NOMO-1 treated with DMSO at 0.1 percent for 48 hours (cell line): ENCODE measurements around the gene C12orf57.
"Not testable (repeated sequence)": the region's sequence is repeated elsewhere in the genome, so short reads cannot be mapped to it uniquely, and the experiment has no call there.

Experiments
- DNase-seq: peaks from one replicate; lab custom pipeline; 2025; ENCODE audit not compliant: unreplicated experiment; lab: John Stamatoyannopoulos, UW

The C12orf57 gene

DNA sequence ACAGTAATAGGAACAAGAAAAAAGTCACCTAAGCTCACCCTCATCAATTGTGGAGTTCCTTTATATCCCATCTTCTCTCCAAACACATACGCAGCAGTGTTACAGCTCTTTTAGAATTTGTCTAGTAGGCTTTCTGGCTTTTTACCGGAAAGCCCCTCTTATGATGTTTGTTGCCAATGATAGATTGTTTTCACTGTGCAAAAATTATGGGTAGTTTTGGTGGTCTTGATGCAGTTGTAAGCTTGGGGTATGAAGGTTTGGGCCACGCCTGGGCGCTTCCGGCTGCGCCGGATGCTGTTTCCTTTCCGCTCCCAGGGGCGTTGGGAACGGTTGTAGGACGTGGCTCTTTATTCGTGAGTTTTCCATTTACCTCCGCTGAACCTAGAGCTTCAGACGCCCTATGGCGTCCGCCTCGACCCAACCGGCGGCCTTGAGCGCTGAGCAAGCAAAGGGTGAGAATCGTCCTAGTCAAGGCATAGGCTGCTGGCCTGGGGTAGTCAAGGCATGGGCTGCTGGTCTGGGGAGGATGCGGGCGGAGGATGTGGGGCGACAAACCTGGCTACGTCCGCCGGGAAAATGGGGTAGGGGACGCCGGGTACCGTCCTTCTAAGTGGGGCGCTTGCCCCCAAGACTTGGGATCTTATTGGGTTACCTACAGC lies at the start of gene C12orf57, which contains the start of gene RNU7-1:
TSS of gene C12orf57 (plus strand) at position 301 of the 659 bp plus-strand sequence. CDS start at position 401, 100 bp downstream.
TSS of gene RNU7-1 (plus strand) at position 95 of the 659 bp plus-strand sequence.
- peak; percentile 92 for DNase-seq

- no peak for DNase-seq
Measured at GRCh38 chr12:6894321-6894720, 49.5 kb upstream of the C12orf57 start.

DNA sequence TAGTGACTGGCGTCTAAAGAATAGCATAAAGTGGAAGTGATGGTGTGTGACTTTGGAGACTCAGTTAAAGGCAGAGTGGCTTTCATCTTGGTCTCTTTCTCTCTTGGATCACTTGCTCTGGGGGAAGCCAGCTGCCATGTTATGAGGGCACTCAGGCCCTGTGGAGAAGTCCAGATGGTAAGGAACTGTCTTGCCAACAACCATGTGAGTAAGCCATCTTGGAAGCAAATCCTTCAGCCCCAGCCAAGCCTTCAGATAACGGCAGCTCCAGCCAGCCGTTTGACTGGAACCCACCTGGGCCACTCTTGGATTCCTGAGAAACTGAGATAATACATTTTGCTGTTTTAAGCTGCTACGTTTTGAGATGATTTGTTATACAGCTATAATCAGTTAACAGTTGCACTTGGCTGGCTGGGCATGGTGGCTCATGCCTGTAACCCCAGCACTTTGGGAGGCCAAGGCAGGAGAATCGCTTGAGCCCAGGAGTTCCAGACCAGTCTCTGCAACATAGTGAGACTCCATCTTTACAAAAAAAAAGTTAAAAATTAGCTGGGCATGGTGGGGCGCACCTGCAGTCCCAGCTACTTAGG lies 46.9 kb upstream of the C12orf57 start:
- DNase-seq: no peak

- DNase-seq: no peak
Measured at GRCh38 chr12:6899427-6899826, 44.4 kb upstream of the C12orf57 start.

DNA sequence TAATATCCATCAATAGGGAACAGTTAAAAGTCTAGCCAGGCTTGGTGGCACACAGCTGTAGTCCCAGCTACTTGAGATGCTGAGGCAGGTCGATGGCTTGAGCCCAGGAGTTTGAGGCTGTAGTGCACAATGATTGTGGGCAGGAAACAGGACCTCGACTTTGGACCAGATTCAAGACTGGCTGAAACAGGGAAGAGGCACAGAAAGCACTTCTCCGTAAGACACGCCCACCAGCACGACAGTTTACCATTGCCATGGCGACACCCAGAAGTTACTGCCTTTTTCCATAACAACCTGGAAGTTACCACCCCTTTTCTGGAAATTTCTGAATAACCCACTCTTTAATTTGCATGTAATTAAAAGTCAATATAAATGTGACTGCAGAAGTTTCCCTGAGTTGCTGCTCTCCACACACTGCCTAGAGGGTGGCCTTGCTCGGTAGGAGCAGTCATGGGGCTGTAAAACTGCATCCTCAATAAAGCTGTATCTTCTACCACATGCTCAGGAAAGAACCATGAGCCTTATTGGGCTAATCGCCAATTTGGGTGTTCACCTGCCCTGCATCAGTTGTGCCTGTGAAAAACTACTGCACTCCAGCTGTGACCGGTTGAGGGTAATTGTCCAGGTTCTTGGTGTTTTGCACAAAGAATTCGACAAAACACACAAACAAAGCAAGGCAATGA lies 43.8 kb upstream of the C12orf57 start:
- DNase-seq: peak; percentile 59

GRCh38 chr12:6902448-6902847 lies 41.4 kb upstream of the C12orf57 start:
- DNase-seq: no peak

GRCh38 chr12:6903722-6904121 lies 40.1 kb upstream of the C12orf57 start:
- peak; percentile 9 for DNase-seq

- peak; percentile 97 for DNase-seq
Measured at GRCh38 chr12:6904280-6905276, 39.2 kb upstream of the C12orf57 start, which contains the start of gene LRRC23. Gene LRRC23 (plus strand): TSS chr12:6904822. CDS start chr12:6905634, 812 bp downstream.

DNA sequence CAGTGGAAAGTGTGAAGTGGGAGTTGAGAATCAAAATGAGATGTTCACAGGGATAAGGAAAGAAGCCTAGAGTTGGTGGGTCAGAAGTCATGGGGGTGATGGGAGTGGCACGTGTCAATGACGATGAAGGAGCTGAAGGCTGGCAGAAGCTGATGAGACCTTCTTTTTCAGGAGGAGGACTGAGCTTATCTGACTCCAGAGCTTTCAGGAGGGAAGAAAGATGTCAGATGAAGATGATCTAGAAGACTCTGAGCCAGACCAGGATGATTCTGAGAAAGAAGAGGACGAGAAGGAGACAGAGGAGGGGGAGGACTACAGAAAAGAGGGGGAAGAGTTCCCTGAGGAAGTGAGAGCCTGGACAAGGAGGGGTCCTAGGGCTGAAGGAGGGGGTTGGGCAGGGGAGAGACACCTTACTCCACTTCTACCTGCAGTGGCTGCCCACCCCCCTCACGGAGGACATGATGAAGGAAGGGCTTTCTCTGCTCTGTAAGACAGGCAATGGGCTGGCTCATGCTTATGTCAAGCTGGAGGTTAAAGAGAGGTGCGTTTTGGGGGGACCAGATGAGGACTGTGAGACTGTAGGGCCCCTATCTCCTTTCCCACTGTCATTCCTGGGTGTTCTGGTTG lies 38.3 kb upstream of the C12orf57 start:
- no peak for DNase-seq

- not testable (repeated sequence) for DNase-seq
Measured at GRCh38 chr12:6908141-6908540, 35.7 kb upstream of the C12orf57 start.

GRCh38 chr12:6909421-6910145 lies 34.2 kb upstream of the C12orf57 start:
- peak; percentile 21 for DNase-seq

DNA sequence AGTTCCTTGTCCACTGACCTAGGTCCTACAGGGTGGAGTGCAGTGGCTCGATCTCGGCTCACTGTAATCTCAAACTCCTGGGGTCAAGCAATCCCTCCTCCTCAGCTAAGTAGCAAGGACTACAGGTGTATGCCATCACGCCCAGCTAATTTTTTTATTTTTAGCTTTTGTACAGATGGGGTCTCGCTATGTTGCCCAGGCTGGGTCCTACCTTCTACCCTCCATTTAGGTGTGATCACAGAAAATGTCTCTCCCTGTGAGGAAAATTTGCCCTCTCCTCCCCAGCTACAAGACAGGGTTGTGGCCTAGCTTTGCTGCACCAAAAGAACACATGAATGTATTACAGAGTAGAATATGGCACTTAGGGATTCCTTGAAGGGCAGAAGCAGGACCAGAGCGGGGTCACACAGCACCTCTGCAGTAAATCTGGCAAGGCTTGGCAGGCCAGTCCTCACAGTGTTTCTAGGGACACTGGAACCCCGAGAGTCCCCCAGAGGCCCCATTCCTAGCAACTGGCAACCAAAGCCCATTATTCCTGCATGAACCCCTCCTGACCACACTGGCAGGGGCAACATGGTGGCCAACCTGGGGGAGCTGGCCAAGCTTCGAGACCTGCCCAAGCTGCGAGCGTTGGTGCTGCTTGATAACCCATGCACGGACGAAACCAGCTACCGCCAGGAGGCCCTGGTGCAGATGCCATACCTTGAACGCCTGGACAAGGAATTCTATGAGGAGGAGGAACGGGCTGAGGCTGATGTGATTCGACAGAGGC lies 31.5 kb upstream of the C12orf57 start:
- no peak for DNase-seq

- DNase-seq: peak; percentile 51
Measured at GRCh38 chr12:6914246-6914946, 29.4 kb upstream of the C12orf57 start, which contains the start of gene ENO2. Gene ENO2 (plus strand): TSS chr12:6914580. CDS start chr12:6915833, 1,253 bp downstream.

GRCh38 chr12:6914947-6915788 lies 28.7 kb upstream of the C12orf57 start:
- no peak for DNase-seq

- no peak for DNase-seq
Measured at GRCh38 chr12:6915789-6916285, 28.0 kb upstream of the C12orf57 start.

- DNase-seq: no peak
Measured at GRCh38 chr12:6916426-6917200, 27.2 kb upstream of the C12orf57 start.
